HG03378 (cell line): Measurements from ENCODE around the gene KRTAP5-11.
"Not testable (repeated sequence)": the region's sequence is repeated elsewhere in the genome, so short reads cannot be mapped to it uniquely, and the experiment has no call there.

Experiments used
- ATAC-seq: cut with Tn5 transposase; IDR thresholded peaks from one replicate; pipeline ENCODE4 v1.9.1; 2021; ENCODE audit warnings: mild to moderate bottlenecking, moderate library complexity; ENCODE audit not compliant: unreplicated experiment

Gene KRTAP5-11

GRCh38 chr11:71534711-71535608, 47.7 kb downstream of the KRTAP5-11 start:
- not testable (repeated sequence) for ATAC-seq

GRCh38 chr11:71532036-71532610, 50.6 kb downstream of the KRTAP5-11 start:
- no peak for ATAC-seq
